Measurements from ENCODE around the gene CDRT15L2.
"Not testable (repeated sequence)": the region's sequence is repeated elsewhere in the genome, so short reads cannot be mapped to it uniquely, and the experiment has no call there.

- TF ChIP-seq CTCF (IDR thresholded peaks at IDR 0.05; ENCODE audit: low read depth, low read length, missing input control); YY1 (IDR thresholded peaks at IDR 0.05); REST (IDR thresholded peaks at IDR 0.05); FOXA1 (IDR thresholded peaks at IDR 0.05); SP1 (IDR thresholded peaks at IDR 0.05); ZBTB33 (IDR thresholded peaks at IDR 0.05); RAD21 (IDR thresholded peaks at IDR 0.05); EGR1 (IDR thresholded peaks at IDR 0.05; ENCODE audit: low read depth in 2 of 2): not testable (repeated sequence)
- TF ChIP-seq, protein P1, sequence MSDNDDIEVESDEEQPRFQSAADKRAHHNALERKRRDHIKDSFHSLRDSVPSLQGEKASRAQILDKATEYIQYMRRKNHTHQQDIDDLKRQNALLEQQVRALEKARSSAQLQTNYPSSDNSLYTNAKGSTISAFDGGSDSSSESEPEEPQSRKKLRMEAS (IDR thresholded peaks at IDR 0.05) = not testable (repeated sequence)
- TF ChIP-seq, protein P2, sequence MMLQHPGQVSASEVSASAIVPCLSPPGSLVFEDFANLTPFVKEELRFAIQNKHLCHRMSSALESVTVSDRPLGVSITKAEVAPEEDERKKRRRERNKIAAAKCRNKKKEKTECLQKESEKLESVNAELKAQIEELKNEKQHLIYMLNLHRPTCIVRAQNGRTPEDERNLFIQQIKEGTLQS (IDR thresholded peaks at IDR 0.05) = not testable (repeated sequence)
Measured at GRCh38 chr17:20555135-20556010, 24.2 kb upstream of the CDRT15L2 start.

All from liver (tissue), 3 donors.